GM21526 (cell line): ENCODE measurements around the gene HIPK4.

ENCODE experiments used
- ATAC-seq: cut with Tn5 transposase; IDR thresholded peaks from one replicate; pipeline ENCODE4 v1.9.1; 2021; ENCODE audit warnings: moderate library complexity; ENCODE audit not compliant: unreplicated experiment, low FRiP score

The HIPK4 gene

GRCh38 chr19:40367577-40368434 is 22.2 kb downstream of the HIPK4 start:
- ATAC-seq = no peak

- no peak for ATAC-seq
Observed at GRCh38 chr19:40366697-40367561, 23.1 kb downstream of the HIPK4 start.

- ATAC-seq = no peak
Observed at GRCh38 chr19:40365613-40366401, 24.2 kb downstream of the HIPK4 start.

GRCh38 chr19:40365010-40365409 is 25.0 kb downstream of the HIPK4 start:
- ATAC-seq = no peak

- ATAC-seq = no peak
Observed at GRCh38 chr19:40363069-40363468, 26.9 kb downstream of the HIPK4 start.

- no peak for ATAC-seq
Observed at GRCh38 chr19:40362160-40362559, 27.8 kb downstream of the HIPK4 start.

GRCh38 chr19:40360708-40361241 is 29.2 kb downstream of the HIPK4 start:
- no peak for ATAC-seq

GRCh38 chr19:40360020-40360707 is 29.8 kb downstream of the HIPK4 start:
- no peak for ATAC-seq

- no peak for ATAC-seq
Observed at GRCh38 chr19:40358773-40359172, 31.2 kb downstream of the HIPK4 start.

GRCh38 chr19:40357640-40358039 is 32.3 kb downstream of the HIPK4 start:
- ATAC-seq = no peak

- ATAC-seq = no peak
Observed at GRCh38 chr19:40356681-40357595, 33.0 kb downstream of the HIPK4 start.

GRCh38 chr19:40355975-40356680 is 33.9 kb downstream of the HIPK4 start:
- no peak for ATAC-seq

GRCh38 chr19:40348961-40349507 is 40.9 kb downstream of the HIPK4 start:
- peak; percentile 4 for ATAC-seq

- peak; percentile 87 for ATAC-seq
Observed at GRCh38 chr19:40348125-40348913, 41.7 kb downstream of the HIPK4 start, which contains the start of the genes C19orf47 and PLD3. TSS of gene C19orf47 (minus strand) at chr19:40348397. CDS start at chr19:40341857, 6,540 bp downstream. TSS of gene PLD3 (plus strand) at chr19:40348695. CDS start at chr19:40366484, 17,789 bp downstream.

- ATAC-seq = no peak
Observed at GRCh38 chr19:40344422-40344821, 45.6 kb downstream of the HIPK4 start.

- ATAC-seq = no peak
Observed at GRCh38 chr19:40342644-40343311, 47.2 kb downstream of the HIPK4 start.
